ENCODE data around the gene ADH1A.

- TF ChIP-seq, protein P1, sequence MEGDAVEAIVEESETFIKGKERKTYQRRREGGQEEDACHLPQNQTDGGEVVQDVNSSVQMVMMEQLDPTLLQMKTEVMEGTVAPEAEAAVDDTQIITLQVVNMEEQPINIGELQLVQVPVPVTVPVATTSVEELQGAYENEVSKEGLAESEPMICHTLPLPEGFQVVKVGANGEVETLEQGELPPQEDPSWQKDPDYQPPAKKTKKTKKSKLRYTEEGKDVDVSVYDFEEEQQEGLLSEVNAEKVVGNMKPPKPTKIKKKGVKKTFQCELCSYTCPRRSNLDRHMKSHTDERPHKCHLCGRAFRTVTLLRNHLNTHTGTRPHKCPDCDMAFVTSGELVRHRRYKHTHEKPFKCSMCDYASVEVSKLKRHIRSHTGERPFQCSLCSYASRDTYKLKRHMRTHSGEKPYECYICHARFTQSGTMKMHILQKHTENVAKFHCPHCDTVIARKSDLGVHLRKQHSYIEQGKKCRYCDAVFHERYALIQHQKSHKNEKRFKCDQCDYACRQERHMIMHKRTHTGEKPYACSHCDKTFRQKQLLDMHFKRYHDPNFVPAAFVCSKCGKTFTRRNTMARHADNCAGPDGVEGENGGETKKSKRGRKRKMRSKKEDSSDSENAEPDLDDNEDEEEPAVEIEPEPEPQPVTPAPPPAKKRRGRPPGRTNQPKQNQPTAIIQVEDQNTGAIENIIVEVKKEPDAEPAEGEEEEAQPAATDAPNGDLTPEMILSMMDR (IDR thresholded peaks at IDR 0.05): no peak
- no peak for TF ChIP-seq POLR2A (IDR thresholded peaks at IDR 0.05)
Observed at GRCh38 chr4:99339172-99339571, 48.4 kb upstream of the ADH1A start.
